Measurements from ENCODE around the gene ID2.

ID2 gene

GRCh38 chr2:8645176-8645831, 36.6 kb upstream of the ID2 start:
- Histone ChIP-seq H3K36me3 (ENCODE audit: control insufficient read depth, insufficient read depth, low read length) (no peaks in the 10 kb centered on the region), H3K4me3 (replicated peaks; ENCODE audit: low read depth, low read length) (no peak overlapping the region), H3K27me3 (replicated peaks; ENCODE audit: control insufficient read depth, insufficient read depth, low read length) (peaks cover 1% of the 10 kb centered on the region; the same call in 1 of the 2 replicates)
- TF ChIP-seq CTCF (IDR thresholded peaks at IDR 0.05; ENCODE audit: insufficient read depth, low read length, poor library complexity, severe bottlenecking): no peak
- no peak for DNase-seq (ENCODE audit: extremely low read depth, insufficient read length)

- no peak overlapping the region for H3K4me3 ChIP-seq (replicated peaks; ENCODE audit: low read depth, low read length)
- TF ChIP-seq CTCF (IDR thresholded peaks at IDR 0.05; ENCODE audit: insufficient read depth, low read length, poor library complexity, severe bottlenecking): no peak
- no peaks in the 10 kb centered on the region for H3K36me3 ChIP-seq (ENCODE audit: control insufficient read depth, insufficient read depth, low read length)
- H3K27me3 ChIP-seq (replicated peaks; ENCODE audit: control insufficient read depth, insufficient read depth, low read length): no peaks in the 10 kb centered on the region
- DNase-seq (ENCODE audit: extremely low read depth, insufficient read length): no peak
These were observed 35.0 kb upstream of the ID2 start for GRCh38 chr2:8646731-8647461.

- DNase-seq (ENCODE audit: extremely low read depth, insufficient read length): no peak
- H3K4me3 ChIP-seq (replicated peaks; ENCODE audit: low read depth, low read length): no peak overlapping the region
- H3K36me3 ChIP-seq (ENCODE audit: control insufficient read depth, insufficient read depth, low read length): no peaks in the 10 kb centered on the region
- TF ChIP-seq CTCF (IDR thresholded peaks at IDR 0.05; ENCODE audit: insufficient read depth, low read length, poor library complexity, severe bottlenecking): no peak
- H3K27me3 ChIP-seq (replicated peaks; ENCODE audit: control insufficient read depth, insufficient read depth, low read length): no peaks in the 10 kb centered on the region
These were observed 34.4 kb upstream of the ID2 start for GRCh38 chr2:8647462-8647857.

- DNase-seq (ENCODE audit: extremely low read depth, insufficient read length): no peak
- Histone ChIP-seq H3K27me3 (replicated peaks; ENCODE audit: control insufficient read depth, insufficient read depth, low read length) (no peaks in the 10 kb centered on the region), H3K4me3 (replicated peaks; ENCODE audit: low read depth, low read length) (no peak overlapping the region), H3K36me3 (ENCODE audit: control insufficient read depth, insufficient read depth, low read length) (no peaks in the 10 kb centered on the region)
- TF ChIP-seq CTCF (IDR thresholded peaks at IDR 0.05; ENCODE audit: insufficient read depth, low read length, poor library complexity, severe bottlenecking): no peak
These were observed 33.2 kb upstream of the ID2 start for GRCh38 chr2:8648441-8649213.

- Histone ChIP-seq H3K4me3 (replicated peaks; ENCODE audit: low read depth, low read length) (no peak overlapping the region), H3K36me3 (ENCODE audit: control insufficient read depth, insufficient read depth, low read length) (no peaks in the 10 kb centered on the region), H3K27me3 (replicated peaks; ENCODE audit: control insufficient read depth, insufficient read depth, low read length) (no peaks in the 10 kb centered on the region)
- no peak for DNase-seq (ENCODE audit: extremely low read depth, insufficient read length)
- TF ChIP-seq CTCF (IDR thresholded peaks at IDR 0.05; ENCODE audit: insufficient read depth, low read length, poor library complexity, severe bottlenecking): no peak
These were observed 32.1 kb upstream of the ID2 start for GRCh38 chr2:8649718-8650117.

Data from GM06990 (cell line).